ENCODE results near the gene TPGS1.

The TPGS1 gene

DNA sequence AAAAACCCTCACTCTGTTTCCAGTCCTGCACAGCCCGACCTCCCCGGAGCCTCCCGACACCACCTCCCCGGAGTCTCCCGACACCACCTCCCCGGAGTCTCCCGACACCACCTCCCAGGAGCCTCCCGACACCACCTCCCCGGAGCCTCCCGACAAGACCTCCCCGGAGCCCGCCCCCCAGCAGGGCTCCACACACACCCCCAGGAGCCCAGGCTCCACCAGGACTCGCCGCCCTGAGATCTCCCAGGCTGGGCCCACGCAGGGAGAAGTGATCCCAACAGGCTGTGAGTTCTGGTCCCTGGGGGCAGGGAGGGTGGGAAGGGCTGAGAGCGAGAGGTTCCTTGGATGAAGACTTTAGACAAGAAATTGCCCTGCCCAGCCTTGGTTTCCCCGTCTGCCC is 5.7 kb upstream of the TPGS1 start:
- CTCF ChIA-PET: no interaction called here
- no peak for DNase-seq (ENCODE audit: extremely low spot score)
- TF ChIP-seq, protein P1, sequence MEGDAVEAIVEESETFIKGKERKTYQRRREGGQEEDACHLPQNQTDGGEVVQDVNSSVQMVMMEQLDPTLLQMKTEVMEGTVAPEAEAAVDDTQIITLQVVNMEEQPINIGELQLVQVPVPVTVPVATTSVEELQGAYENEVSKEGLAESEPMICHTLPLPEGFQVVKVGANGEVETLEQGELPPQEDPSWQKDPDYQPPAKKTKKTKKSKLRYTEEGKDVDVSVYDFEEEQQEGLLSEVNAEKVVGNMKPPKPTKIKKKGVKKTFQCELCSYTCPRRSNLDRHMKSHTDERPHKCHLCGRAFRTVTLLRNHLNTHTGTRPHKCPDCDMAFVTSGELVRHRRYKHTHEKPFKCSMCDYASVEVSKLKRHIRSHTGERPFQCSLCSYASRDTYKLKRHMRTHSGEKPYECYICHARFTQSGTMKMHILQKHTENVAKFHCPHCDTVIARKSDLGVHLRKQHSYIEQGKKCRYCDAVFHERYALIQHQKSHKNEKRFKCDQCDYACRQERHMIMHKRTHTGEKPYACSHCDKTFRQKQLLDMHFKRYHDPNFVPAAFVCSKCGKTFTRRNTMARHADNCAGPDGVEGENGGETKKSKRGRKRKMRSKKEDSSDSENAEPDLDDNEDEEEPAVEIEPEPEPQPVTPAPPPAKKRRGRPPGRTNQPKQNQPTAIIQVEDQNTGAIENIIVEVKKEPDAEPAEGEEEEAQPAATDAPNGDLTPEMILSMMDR (IDR thresholded peaks at IDR 0.05; ENCODE audit: control extremely low read depth, extremely low read depth, low read depth, missing control alignments): no peak
- POLR2A ChIA-PET: no interaction called here

DNA sequence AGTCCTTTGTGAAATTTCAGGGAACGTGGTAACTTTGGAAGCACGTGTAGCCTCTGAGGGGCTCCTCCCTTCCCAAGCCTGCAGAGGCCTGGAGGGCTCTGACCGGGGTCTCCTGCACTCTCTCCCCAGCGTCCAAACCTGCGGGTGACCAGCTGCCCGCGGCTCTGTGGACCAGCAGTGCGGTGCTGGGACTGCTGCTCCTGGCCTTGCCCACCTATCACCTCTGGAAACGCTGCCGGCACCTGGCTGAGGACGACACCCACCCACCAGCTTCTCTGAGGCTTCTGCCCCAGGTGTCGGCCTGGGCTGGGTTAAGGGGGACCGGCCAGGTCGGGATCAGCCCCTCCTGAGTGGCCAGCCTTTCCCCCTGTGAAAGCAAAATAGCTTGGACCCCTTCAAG is 2.7 kb upstream of the TPGS1 start:
- no peak for DNase-seq (ENCODE audit: extremely low spot score)
- ChIA-PET CTCF (interaction anchor here (1.1 to 2.9 kb wide), 2 partner anchors 9 to 258 kb away, joined by 6 to 18 read pairs; partner anchors contain the start of gene MADCAM1), POLR2A (no interaction called here)
- TF ChIP-seq, protein P1 (IDR thresholded peaks at IDR 0.05; ENCODE audit: control extremely low read depth, extremely low read depth, low read depth, missing control alignments): no peak

DNA sequence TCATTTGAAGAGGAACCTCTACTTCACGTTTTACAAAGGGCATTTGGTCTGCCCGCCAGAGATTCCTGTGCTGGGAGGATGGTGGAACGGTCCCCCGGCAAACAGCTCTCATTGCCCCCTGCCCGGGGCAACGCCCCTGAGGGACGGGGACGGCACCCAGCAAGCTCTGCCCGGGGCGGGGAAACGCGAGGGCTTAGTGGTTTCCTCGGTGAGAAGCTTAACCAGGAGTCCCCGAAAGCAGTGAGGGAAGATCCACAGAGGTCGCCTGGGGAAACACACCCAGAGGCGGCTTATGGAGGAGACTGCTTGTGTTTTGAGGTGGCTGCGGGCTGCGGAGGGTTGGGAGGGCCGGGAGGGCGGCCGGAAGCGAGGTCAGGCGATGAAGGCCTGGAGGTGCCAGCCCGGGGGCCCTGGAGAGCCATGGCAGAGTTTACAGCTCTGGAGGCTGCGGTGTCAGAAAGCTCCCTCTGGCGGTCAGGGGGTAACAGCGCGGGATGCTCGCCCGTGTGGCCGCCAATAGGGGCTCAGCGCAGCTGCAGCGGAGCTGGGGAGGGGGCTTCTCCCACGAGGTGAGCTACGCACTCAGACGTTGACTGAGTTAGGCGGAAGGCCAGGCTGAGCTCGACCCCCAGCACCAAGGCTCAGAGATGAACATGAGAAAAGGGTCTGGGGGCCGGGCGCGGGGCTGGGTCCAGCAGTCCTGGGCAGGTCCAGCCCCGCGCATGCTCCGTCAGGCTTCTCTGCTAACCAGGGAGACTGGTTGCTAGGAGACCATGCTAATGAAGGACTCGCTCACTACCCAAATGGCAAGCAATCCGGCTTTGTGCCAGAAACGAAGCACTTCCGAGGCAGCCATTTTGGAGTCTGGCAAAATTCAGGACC is 652 bp upstream of the TPGS1 start:
- peak; percentile 98 for DNase-seq (ENCODE audit: extremely low spot score)
- TF ChIP-seq, protein P1 (IDR thresholded peaks at IDR 0.05; ENCODE audit: control extremely low read depth, extremely low read depth, low read depth, missing control alignments): peak; percentile 92
- ChIA-PET POLR2A (interaction anchor here (1.1 kb wide), 2 partner anchors 18 to 25 kb away, joined by 10 to 11 read pairs; partner anchors contain the start of gene CDC34), CTCF (interaction anchor here (0.7 to 2.9 kb wide), 24 partner anchors 9 to 259 kb away, joined by 3 to 18 read pairs (median 3); partner anchors contain the start of genes CDC34, MADCAM1 and MIER2)

DNA sequence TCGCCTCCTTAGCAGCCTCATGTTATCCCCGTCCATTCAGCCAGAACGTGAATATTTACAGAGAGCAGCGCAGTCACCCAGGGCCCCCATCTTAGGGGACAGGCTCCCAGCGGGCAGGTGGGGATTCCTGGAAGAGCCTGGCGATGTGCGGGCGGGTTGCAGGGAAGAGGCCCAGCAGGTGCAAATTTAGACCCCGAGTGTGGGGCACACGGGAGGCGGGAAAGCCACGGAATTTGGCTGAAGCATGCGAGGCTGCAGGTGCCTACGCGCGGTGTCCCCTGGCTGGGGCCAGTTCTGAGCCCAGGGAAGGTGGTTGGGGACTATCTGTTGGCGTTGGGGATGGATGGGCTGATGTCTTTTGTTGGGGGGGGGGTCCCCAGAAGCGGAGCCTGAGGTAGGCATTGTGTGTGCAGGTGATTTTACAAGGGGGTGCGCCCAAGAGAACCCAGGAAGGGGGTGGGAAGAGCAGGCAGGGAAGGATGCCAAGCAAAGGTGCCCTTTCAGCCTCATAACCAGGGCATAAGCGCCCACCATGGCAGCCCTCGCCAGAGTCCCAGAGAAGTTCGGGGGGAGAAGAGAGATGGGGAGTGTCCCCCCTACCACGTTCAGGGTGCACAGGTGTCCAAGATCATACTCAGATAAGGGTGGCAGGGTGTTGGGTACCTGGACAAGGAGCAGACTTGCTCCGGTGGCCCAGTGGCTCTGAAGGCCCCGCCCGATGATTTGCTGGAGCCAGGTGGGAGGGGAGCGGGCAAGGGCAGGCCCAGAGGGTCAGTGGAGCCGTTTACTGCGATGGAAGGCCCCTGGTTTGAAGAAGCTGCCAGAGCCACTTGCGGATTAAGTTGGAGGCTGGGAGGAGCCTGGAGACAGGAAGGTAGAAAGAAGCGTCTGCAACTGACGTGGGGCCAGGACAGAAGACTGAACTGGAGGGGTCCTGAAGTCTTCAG is 1.2 kb downstream of the TPGS1 start:
- CTCF ChIA-PET: interaction anchor here (0.6 to 4.0 kb wide), 2 partner anchors 13 to 22 kb away, joined by 3 to 79 read pairs; partner anchors contain the start of gene CDC34

DNA sequence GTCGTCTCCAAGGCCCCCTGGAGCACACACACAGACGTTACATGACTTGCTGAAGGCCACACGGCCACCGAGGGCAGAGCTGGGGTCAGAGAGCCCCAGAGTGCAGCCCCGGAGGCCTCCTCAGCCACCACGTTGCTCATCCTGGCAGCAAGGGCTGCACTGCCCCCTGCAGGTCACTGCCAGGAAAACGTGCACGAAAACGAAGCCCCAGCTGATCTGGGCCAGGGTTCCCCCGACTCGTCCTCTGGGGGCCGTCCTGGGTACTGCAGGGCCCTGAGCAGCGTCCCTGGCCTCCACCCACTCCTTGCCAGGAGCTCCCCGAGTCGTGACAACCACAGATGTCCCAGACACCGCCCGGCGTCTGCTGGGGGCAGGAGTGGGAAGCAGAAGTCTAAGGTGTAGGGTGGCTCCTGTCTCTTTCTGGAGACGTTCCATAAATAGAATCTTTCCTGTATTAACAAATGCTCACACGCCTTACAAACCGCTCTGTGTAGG is 3.4 kb downstream of the TPGS1 start:
- ChIA-PET CTCF (interaction anchor here (0.7 to 4.0 kb wide), 34 partner anchors 8 to 264 kb away, joined by 3 to 79 read pairs (median 4); partner anchors contain the start of genes C2CD4C, CDC34 and MADCAM1), POLR2A (interaction anchor here (1.1 kb wide), 1 partner anchor 21 kb away, joined by 4 read pairs; the partner anchor contains the start of gene CDC34)
- DNase-seq (ENCODE audit: extremely low spot score): peak; percentile 88
- TF ChIP-seq, protein P1 (IDR thresholded peaks at IDR 0.05; ENCODE audit: control extremely low read depth, extremely low read depth, low read depth, missing control alignments): peak; percentile 98

More for the DNA sequence above, 1.2 kb downstream of the TPGS1 start:
- no peak for DNase-seq (ENCODE audit: extremely low spot score)
- TF ChIP-seq, protein P1 (IDR thresholded peaks at IDR 0.05; ENCODE audit: control extremely low read depth, extremely low read depth, low read depth, missing control alignments): no peak
- POLR2A ChIA-PET: no interaction called here
